ENCODE data around the gene DPEP2NB. TPM values are rescaled to one million over a fixed set of nuclear protein-coding genes. Genes with fewer than 3 reads are reported as not detected.
"Not testable (repeated sequence)": the region's sequence is repeated elsewhere in the genome, so short reads cannot be mapped to it uniquely, and the experiment has no call there.

Gene DPEP2NB
- total RNA-seq, 1 experiment from 2014 or later: not detected

DNA sequence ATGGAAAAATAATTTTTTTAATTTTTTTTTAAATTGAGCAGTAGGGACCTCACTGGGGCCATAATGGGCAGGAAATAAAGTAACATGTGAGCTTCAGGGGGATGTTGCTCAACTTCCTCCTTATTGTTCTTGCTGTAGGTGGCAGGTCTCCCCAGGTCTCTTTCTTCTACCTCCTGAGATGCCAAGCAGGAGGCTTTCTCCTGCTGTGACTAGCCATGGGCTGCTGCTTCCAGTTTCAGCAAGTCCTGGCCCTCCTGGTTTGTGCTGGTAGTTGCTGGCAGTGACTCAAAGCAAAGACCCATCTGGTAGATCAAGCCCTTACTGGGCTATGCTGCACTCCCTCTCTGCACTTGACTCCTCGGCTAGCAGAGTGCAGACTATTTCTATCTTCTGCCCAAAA, 2.3 kb downstream of the DPEP2NB start:
- Histone ChIP-seq H3K4me3 (replicated peaks in 1 of 2; ENCODE audit: low read depth in 1 of 2, low read length in 2 of 2) (no peak overlapping the region), H3K9ac (ENCODE audit: low read length) (no peak overlapping the region), H3K4me1 (ENCODE audit: control insufficient read depth in 1 of 2, insufficient read depth in 2 of 2, low read length in 2 of 2) (peaks cover 0 to 14% of the 10 kb centered on the region in 2 experiments; a peak in 3 of 4 replicates), H3K9me3 (ENCODE audit: control insufficient read depth in 1 of 2, insufficient read depth in 1 of 2, low read depth in 1 of 2, low read length in 2 of 2) (no peaks in the 10 kb centered on the region), H2AFZ (ENCODE audit: low read depth, low read length, poor library complexity, severe bottlenecking) (no peak overlapping the region), H3K4me2 (ENCODE audit: low read length) (no peak overlapping the region), H4K20me1 (ENCODE audit: insufficient read depth) (no peaks in the 10 kb centered on the region), H3K27ac (ENCODE audit: low read depth, low read length) (no peak overlapping the region), H3K36me3 (ENCODE audit: control insufficient read depth in 1 of 2, insufficient read depth in 2 of 2, low read length in 2 of 2) (no peaks in the 10 kb centered on the region), H3K27me3 (ENCODE audit: insufficient read depth, low read length) (no peaks in the 10 kb centered on the region), H3K9me2 (ENCODE audit: insufficient read depth) (no peaks in the 10 kb centered on the region), H3K79me2 (ENCODE audit: insufficient read depth, low read length) (no peaks in the 10 kb centered on the region)
- intact Hi-C loops (cut with micrococcal nuclease): no loop called here
- POLR2A ChIA-PET: no interaction called here
- DNase-seq (ENCODE audit: low read depth, low spot score): no peak
- no peak for TF ChIP-seq CEBPB (IDR thresholded peaks at IDR 0.05; ENCODE audit: low read depth)
- no peak for TF ChIP-seq EZH2phosphoT487 (IDR thresholded peaks at IDR 0.05; ENCODE audit: borderline replicate concordance)
- no peak for TF ChIP-seq POLR2A (IDR thresholded peaks at IDR 0.05; ENCODE audit: borderline replicate concordance, extremely low read depth, insufficient read depth, insufficient read length)
- TF ChIP-seq CBX3 (IDR thresholded peaks at IDR 0.05; ENCODE audit: low read depth): no peak
- TF ChIP-seq SRF (IDR thresholded peaks at IDR 0.05; ENCODE audit: low read depth): no peak
- TF ChIP-seq ZNF274 (IDR thresholded peaks at IDR 0.05; ENCODE audit: low read depth, low read length): no peak
- TF ChIP-seq, protein P1, sequence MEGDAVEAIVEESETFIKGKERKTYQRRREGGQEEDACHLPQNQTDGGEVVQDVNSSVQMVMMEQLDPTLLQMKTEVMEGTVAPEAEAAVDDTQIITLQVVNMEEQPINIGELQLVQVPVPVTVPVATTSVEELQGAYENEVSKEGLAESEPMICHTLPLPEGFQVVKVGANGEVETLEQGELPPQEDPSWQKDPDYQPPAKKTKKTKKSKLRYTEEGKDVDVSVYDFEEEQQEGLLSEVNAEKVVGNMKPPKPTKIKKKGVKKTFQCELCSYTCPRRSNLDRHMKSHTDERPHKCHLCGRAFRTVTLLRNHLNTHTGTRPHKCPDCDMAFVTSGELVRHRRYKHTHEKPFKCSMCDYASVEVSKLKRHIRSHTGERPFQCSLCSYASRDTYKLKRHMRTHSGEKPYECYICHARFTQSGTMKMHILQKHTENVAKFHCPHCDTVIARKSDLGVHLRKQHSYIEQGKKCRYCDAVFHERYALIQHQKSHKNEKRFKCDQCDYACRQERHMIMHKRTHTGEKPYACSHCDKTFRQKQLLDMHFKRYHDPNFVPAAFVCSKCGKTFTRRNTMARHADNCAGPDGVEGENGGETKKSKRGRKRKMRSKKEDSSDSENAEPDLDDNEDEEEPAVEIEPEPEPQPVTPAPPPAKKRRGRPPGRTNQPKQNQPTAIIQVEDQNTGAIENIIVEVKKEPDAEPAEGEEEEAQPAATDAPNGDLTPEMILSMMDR (IDR thresholded peaks at IDR 0.05 in 2 of 3, conservative IDR thresholded peaks at IDR 0.05 in 1 of 3; ENCODE audit: borderline replicate concordance in 1 of 3, insufficient read depth in 1 of 3, low read depth in 2 of 3, low read length in 2 of 3): no peak
- ATAC-seq: no peak
- RAD21 ChIA-PET (ENCODE audit: low non-redundant PET in 1 of 2, low total read pairs in 2 of 2, uncharacterized antibody in 2 of 2, unreplicated experiment in 2 of 2): no interaction called here
- CTCF ChIA-PET: no interaction called here
- no TSS peak for BruUV-seq (replicated peaks)

DNA sequence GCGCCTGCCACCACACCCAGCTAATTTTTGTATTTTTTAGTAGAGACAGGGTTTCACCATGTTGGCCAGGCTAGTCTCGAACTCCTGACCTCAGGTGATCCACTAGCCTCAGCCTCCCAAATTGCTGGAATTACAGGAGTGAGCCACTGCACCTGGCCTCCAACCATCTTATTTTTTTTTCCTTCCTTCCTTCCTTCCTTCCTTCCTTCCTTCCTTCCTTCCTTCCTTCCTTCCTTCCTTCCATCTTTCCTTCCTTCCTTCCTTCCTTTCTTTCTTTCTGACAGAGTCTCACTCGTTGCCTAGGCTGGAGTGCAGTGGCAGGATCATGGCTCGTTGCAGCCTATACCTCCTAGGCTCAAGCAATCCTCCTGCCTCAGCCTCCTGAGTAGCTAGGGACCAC, 5.8 kb downstream of the DPEP2NB start:
- CTCF ChIA-PET, POLR2A ChIA-PET: not testable (repeated sequence)

More for the DNA sequence above, 5.8 kb downstream of the DPEP2NB start:
- H3K79me2 ChIP-seq (ENCODE audit: insufficient read depth, low read length); H2AFZ ChIP-seq (ENCODE audit: low read depth, low read length, poor library complexity, severe bottlenecking); BruUV-seq (replicated peaks); H3K27me3 ChIP-seq (ENCODE audit: insufficient read depth, low read length); H3K9ac ChIP-seq (ENCODE audit: low read length); H3K4me3 ChIP-seq (replicated peaks in 1 of 2; ENCODE audit: low read depth in 1 of 2, low read length in 2 of 2); H3K9me2 ChIP-seq (ENCODE audit: insufficient read depth); intact Hi-C loops (cut with micrococcal nuclease); RAD21 ChIA-PET (ENCODE audit: low non-redundant PET in 1 of 2, low total read pairs in 2 of 2, uncharacterized antibody in 2 of 2, unreplicated experiment in 2 of 2); H3K4me2 ChIP-seq (ENCODE audit: low read length); H3K36me3 ChIP-seq (ENCODE audit: control insufficient read depth in 1 of 2, insufficient read depth in 2 of 2, low read length in 2 of 2); H3K9me3 ChIP-seq (ENCODE audit: control insufficient read depth in 1 of 2, insufficient read depth in 1 of 2, low read depth in 1 of 2, low read length in 2 of 2); H3K4me1 ChIP-seq (ENCODE audit: control insufficient read depth in 1 of 2, insufficient read depth in 2 of 2, low read length in 2 of 2); ATAC-seq; DNase-seq (ENCODE audit: low read depth, low spot score); H3K27ac ChIP-seq (ENCODE audit: low read depth, low read length); H4K20me1 ChIP-seq (ENCODE audit: insufficient read depth): not testable (repeated sequence)

All from HCT116 (cell line).